NCI-H2081 (cell line): ENCODE results near the gene GBP6.
"Not testable (repeated sequence)": the region's sequence is repeated elsewhere in the genome, so short reads cannot be mapped to it uniquely, and the experiment has no call there.

Experiments used
- DNase-seq, 2 experiments: peaks; one replicate each; lab custom pipeline; 2025; lab: John Stamatoyannopoulos, UW

Gene GBP6

DNA sequence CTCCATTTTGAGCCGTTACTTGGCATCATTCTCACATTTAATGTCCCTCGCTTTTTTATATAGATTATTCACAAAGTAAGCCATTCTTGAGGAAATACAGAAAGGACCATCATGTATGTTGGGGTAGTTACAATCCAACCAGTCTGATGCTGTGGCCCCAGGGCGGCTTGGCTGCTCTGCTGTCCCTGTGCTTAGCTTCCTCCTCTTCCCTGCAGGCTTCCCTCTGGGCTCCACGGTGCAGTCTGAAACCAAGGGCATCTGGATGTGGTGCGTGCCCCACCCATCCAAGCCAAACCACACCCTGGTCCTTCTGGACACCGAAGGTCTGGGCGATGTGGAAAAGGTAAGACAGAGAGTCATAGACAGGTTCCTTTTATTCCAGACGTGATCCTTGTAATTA, 5.5 kb downstream of the GBP6 start:
- no peak for DNase-seq

DNA sequence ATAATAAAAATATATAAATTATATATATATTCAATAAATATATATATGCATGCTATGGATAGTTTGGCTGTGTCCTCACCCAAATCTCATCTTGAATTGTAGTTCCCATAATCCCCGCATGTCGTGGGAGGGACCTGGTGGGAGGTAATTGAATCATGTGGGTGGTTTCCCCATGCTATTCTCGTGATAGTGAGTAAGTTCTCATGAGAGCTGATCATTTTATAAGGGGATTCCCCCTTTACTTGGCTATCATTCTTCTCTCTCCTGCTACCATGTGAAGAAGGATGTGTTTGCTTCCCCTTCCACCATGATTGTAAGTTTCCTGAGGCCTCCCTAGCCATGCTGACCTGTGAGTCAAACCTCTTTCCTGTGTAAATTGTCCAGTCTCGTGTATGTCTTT, 10.0 kb downstream of the GBP6 start:
- DNase-seq = not testable (repeated sequence)

DNA sequence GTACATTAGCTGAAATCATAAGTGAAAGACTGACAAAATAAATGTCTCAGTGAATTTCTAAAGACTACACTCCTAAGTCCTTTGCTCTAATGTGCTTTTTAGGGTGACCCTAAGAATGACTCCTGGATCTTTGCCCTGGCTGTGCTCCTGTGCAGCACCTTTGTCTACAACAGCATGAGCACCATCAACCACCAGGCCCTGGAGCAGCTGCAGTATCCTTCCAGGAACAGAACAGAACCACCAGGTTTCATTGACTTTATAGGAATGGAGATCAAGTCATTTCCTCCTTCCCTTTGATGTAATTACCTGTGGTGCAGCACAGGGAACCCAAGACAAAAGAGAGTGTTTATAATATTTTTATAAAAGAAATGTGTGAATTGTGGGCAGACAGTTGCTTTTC, 14.1 kb downstream of the GBP6 start:
- no peak for DNase-seq

DNA sequence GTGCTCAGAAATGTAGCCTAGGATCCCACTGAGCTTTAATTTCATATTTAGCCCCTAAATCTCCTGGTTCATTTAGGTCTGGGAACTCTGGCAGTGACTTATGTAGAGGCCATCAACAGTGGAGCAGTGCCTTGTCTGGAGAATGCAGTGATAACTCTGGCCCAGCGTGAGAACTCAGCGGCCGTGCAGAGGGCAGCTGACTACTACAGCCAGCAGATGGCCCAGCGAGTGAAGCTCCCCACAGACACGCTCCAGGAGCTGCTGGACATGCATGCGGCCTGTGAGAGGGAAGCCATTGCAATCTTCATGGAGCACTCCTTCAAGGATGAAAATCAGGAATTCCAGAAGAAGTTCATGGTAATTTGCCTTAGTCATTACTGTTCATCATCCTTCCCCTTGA, 17.8 kb downstream of the GBP6 start:
- DNase-seq = no peak

DNA sequence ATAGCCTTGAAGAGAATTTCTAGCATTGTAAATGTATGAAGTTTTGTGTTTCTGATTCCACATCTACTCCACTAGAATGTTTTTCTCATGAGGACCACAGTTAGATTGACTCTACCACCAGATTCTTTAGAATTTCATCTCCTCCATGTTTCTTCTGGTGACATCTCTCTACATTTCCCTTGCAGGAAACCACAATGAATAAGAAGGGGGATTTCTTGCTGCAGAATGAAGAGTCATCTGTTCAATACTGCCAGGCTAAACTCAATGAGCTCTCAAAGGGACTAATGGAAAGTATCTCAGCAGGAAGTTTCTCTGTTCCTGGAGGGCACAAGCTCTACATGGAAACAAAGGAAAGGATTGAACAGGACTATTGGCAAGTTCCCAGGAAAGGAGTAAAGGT, 18.6 kb downstream of the GBP6 start:
- DNase-seq = no peak

DNA sequence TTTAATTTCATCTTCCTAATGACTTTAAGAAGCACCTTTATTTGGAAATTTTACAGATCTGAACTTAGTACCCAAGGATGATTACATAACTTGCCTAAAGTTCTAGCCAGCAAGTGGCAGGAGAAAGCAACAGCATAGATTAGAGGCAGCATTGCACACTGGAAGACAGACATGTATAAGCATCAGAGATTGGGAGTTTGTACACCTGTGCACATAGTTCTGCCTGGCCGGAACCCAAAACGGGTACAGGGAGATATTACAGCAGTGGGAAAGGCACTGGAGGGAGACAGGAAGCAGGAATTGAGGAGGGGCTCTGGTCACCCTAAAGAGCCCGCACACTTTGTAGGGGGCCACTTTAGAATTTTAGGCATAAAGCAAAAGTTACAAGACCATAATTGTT, 19.3 kb downstream of the GBP6 start:
- DNase-seq = no peak

DNA sequence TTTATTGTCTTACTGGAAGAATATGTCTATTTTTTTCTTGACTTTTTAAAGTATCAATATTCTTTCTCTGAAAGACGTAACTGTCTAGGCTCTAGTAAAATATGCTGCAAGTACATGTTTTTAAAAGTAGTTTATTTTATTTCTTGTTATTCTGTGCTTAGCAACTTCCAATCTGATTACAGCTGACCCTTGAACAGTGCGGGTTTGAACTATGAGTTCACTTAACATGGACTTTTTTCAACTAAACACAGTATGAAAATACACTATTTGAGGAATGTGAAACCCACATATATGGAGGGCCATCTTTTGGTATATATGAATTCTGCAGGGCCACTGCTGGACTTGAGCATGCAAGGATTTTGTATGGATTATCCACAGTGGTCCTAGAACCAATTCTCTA, 26.8 kb downstream of the GBP6 start:
- no peak for DNase-seq

DNA sequence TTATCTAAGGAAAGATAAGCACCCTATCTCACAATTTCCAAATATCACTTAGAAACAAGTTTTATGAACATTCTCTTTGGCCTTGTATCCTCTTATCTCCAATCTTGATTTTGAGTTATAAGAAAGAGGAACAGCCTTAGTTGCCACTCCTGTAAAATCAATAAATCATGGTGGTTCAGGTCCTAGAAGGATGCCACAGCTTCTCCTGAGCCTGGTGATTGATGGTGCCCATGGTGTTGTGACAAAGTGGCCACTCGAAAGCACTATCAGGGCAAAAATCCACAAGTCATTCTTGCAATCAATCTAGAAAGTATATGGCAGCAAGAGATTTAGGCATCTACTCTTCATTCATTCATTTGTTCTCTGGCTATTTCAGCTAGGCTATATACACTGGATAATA, 27.8 kb downstream of the GBP6 start:
- no peak for DNase-seq

DNA sequence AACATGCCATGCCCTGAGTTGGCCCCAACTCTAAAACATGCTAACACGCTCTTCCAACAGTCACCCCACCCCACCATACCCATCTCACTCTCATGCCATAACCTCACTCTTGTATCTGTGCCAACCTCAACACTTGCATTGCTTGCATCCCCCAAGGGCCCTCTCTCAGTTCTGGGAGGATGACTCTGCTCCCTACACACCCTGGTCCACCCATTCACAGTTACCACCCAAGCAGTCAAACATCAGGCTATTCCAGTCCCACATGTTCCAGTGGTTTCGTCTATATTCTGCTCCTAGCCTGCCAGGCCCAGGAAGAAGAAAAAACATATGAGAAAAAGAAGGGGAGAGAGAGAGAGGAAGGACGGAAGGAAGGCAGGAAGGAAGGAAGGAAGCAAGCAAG, 31.0 kb downstream of the GBP6 start:
- DNase-seq = no peak

DNA sequence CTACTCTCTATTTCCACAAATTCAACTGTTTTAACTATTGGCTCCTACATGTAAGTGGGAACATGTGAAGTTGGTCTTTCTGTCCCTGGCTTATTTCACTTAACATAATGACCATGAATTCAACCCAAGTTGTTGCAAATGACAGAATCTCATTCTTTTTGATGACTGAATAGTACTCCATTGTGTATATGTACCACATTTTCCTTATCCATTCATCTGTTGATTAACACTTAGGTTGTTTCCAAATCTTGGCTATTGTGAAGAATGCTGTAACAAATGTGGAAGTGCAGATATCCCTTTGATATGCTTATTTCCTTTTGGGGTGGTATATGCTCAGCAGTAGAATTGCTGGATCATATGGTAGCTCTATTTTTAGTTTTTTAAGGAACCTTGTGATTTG, 33.0 kb downstream of the GBP6 start:
- DNase-seq = no peak

DNA sequence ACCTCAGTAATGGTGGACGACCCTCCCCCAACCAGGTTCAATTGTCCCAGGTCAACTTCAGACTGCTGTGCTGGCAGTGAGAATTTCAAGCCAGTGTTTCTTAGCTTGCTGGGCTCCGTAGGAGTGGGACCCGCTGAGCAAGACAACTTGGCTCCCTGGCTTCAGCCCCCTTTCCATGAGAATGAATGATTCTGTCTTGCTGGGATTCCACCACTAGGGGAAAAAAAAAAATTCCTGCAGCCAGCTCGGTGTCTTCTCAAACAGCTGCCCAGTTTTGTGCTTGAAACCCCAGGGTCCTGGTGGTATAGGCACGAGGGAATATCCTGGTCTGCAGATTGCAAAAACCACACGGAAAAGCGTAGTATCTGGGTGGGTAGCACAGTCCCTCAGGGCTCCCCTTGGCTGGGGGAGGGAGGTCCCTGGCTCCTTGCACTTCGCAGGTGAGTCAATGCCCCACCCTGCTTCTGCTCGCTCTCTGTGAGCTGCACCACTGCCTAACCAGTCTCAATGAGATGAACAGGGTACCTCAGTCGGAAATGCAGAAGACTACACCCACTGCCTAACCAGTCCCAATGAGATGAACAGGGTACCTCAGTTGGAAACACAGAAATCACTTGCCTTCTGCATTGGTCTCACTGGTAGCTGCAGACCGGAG, 41.5 kb downstream of the GBP6 start:
- no peak for DNase-seq

DNA sequence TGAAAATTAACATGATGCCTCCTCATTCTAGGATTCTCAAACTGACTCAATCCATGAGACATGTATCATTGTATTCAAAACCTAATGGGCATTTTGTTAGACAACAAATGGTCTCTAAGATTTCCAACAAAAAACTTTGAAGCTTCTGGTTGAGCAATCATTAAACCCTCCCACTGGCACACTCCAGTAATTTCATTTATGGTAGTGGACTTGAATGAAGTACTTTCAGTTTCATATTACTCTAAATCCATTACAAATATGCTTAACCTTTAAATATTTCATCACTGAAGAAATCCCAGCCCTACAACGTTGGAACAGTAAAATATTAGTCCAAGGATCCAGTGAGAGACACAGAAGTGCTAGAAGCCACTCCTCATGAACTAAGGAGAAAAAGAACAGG, 43.5 kb downstream of the GBP6 start:
- DNase-seq = no peak

DNA sequence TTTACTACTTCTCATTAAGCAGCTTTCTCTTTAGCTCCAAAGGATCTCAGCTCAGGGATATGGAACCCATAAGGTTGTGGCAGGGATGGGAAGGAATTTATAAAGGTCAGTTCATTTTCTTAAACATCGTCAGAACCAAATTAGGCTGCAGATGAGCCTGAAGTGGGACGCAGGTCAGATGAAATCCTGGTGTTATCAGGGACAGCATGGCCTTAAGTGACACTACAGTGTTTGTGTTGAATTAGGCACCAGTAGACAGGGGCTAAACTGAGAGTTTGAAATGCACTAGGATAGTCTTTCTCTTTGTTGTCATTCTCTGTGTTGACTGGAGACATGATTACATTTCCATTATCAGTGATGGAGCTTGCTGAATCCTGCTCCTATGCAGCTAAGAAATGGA, 43.9 kb downstream of the GBP6 start:
- not testable (repeated sequence) for DNase-seq

DNA sequence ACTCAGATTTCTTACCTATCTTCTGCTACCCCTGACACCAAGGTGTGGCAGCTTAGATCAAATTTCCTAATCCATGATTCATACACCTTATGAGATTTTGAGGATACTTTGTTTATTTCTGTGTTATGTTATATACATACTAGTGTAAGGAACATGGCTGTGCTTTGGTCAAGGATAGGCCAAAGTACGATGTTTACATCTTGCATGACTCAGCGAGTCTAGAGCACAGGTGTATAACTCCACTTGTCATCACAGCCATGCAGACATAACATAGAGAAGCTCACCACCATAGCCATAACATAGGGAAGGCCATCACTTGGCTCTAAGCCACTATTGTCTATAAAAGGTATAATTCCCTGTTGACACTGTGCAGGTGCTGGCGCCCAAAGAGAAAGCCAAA, 61.2 kb downstream of the GBP6 start:
- peak in 1 of 2 experiments; percentile 50 for DNase-seq

DNA sequence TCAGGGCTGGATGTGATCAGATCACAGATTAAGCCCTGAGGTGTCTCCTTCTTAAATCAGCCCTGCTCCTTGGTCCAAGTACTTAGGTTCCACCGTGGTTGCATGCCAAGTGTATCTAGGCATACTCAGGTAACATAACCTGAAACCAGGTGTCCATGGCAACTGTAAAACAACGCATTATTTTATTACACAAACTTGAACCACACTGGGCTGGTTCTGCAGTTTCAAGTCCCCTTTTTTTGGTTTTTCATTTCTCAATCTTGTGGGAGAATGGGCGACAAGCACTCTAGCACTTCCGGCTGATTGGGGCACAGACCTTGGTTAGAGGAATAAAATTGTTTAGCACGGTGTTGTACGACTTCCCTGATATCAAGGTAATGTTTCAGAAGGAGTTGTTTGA, 65.2 kb downstream of the GBP6 start:
- no peak for DNase-seq

DNA sequence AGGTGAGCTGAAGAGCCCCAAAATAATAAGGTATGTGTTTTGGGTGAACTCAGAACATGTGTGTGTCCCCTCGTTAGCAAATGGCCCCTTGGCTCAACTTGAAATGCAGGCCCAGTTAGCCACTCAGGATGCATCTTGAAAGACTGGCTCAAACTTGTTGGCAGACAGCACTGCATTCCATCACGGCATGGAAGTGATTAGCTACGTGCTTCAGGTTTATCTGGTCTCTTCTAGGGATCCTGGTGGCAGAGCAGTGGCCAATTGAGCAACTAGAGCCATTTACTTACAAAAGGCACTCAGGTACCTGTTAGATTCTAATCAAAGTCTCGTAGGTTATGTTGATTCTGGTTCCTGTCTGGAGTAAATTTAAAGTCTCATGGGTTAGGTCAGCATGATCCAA, 65.8 kb downstream of the GBP6 start:
- not testable (repeated sequence) for DNase-seq

DNA sequence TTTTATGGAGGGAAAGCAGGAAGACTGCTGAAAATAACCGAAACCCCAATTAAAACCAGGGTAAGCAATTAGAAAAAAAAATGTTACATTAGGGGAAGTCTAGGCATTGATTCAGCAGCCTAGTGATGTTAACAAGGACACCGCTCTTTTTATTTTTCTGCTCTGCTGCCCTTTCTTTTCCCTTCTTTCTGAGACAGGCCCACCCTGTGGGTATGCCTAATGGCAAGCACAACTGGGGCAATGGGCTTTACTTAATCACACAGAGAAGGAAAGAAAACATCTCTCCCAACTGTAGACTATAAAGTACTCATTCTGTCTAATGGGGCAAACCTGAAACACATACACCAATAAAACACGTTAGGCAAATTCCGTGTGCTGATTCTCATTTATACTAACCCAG, 69.6 kb downstream of the GBP6 start:
- no peak for DNase-seq

DNA sequence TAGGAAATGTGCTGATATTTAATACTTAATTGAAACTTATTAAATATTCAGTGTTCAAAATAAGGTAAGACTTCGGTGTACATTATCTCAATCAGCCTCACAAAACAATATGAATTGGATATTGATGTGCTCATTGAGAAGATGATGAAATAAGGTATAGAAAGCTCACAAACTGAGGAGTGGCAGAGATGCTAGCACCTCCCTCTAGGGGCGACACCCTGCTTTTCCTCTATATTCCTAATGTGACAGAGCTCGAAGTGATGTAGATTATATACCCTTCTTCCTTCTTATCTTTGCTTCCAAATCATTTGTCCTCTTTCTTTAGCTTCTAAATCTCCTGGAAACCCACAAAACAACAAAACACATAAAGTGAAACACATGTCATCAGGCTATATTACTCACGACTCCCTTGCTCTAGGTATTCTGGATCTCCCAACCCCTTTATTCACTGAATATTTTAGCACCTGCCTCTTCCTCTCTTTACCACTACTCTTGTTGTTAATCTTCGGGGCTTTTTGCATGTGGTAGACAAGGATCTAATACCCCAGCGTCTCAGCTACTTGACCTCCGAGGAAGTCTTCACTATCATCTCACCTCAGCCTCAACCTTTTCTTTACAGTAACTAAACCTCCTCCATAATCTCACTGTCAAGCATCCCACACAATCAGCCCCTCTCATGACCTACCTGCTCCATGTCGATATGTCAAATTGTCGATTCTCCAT, 70.4 kb downstream of the GBP6 start:
- DNase-seq = not testable (repeated sequence)
